Cerebellar nuclear complex (tissue), 1 donor: Measurements from ENCODE around the gene TMSB4X.
"Not testable (repeated sequence)": the region's sequence is repeated elsewhere in the genome, so short reads cannot be mapped to it uniquely, and the experiment has no call there.

ENCODE experiments used
- DNase-seq, 2 experiments: peaks; one replicate each; lab custom pipeline; 2025; lab: John Stamatoyannopoulos, UW

TMSB4X gene

GRCh38 chrX:12997906-12998687, 23.2 kb downstream of the TMSB4X start:
- no peak for DNase-seq

GRCh38 chrX:12999422-12999821, 24.5 kb downstream of the TMSB4X start:
- DNase-seq = no peak

GRCh38 chrX:13000301-13000811, 25.4 kb downstream of the TMSB4X start:
- no peak for DNase-seq

- no peak for DNase-seq
Measured at GRCh38 chrX:13001097-13001496, 26.2 kb downstream of the TMSB4X start.

- no peak for DNase-seq
Measured at GRCh38 chrX:13001961-13002671, 27.2 kb downstream of the TMSB4X start.

- DNase-seq = no peak
Measured at GRCh38 chrX:13005661-13006473, 31.0 kb downstream of the TMSB4X start.

GRCh38 chrX:13007519-13008188, 32.7 kb downstream of the TMSB4X start:
- DNase-seq = no peak

GRCh38 chrX:13008189-13008533, 33.3 kb downstream of the TMSB4X start:
- no peak for DNase-seq

- DNase-seq = no peak
Measured at GRCh38 chrX:13008851-13009250, 33.9 kb downstream of the TMSB4X start.

GRCh38 chrX:13009273-13009672, 34.4 kb downstream of the TMSB4X start:
- DNase-seq = no peak

- no peak for DNase-seq
Measured at GRCh38 chrX:13009844-13010243, 34.9 kb downstream of the TMSB4X start.

GRCh38 chrX:13010546-13010945, 35.6 kb downstream of the TMSB4X start:
- DNase-seq = no peak

GRCh38 chrX:13013363-13014110, 38.6 kb downstream of the TMSB4X start:
- DNase-seq = no peak

- no peak for DNase-seq
Measured at GRCh38 chrX:13014111-13015096, 39.5 kb downstream of the TMSB4X start.

GRCh38 chrX:13015536-13016236, 40.8 kb downstream of the TMSB4X start:
- no peak for DNase-seq

- not testable (repeated sequence) for DNase-seq
Measured at GRCh38 chrX:13016731-13017130, 41.8 kb downstream of the TMSB4X start.

GRCh38 chrX:13022926-13023325, 48.0 kb downstream of the TMSB4X start:
- DNase-seq = no peak

GRCh38 chrX:13023567-13023966, 48.7 kb downstream of the TMSB4X start:
- no peak for DNase-seq

GRCh38 chrX:13023979-13024378, 49.1 kb downstream of the TMSB4X start:
- DNase-seq = no peak
